Immature natural killer cell (primary cell): ENCODE measurements around the gene CTLA4. TPM values are rescaled to one million over a fixed set of nuclear protein-coding genes. Genes with fewer than 3 reads are reported as not detected.
A peak's percentile ranks its signal among the peaks of the same experiment; 100 is the strongest.

Experiments used
- DNase-seq, 3 donors: peaks; one replicate each; pipeline ENCODE4 v3.0.0; 2022; ENCODE audit warnings: mixed read lengths in 1 of 3
- H3K27ac Mint-ChIP-seq, 6 donors: one replicate each; pipeline ENCODE4 v1.8.0; 2020; ENCODE audit warnings: mixed read lengths in 6 of 6, mild to moderate bottlenecking in 5 of 6, inconsistent platforms in 4 of 6, moderate library complexity in 3 of 6
- H3K27me3 Mint-ChIP-seq, 3 donors: one replicate each; pipeline ENCODE4 v1.8.0; 2020 to 2021; ENCODE audit warnings: low read depth in 3 of 3, mild to moderate bottlenecking in 3 of 3, mixed read lengths in 3 of 3, moderate library complexity in 3 of 3, inconsistent platforms in 1 of 3
- H3K36me3 Mint-ChIP-seq, 3 donors: one replicate each; pipeline ENCODE4 v1.8.0; 2020; ENCODE audit warnings: mixed read lengths in 3 of 3, inconsistent platforms in 2 of 3, mild to moderate bottlenecking in 2 of 3
- H3K4me1 Mint-ChIP-seq, 2 donors: one replicate each; pipeline ENCODE4 v1.8.0; 2020; ENCODE audit warnings: inconsistent platforms in 2 of 2, mild to moderate bottlenecking in 2 of 2, mixed read lengths in 2 of 2, moderate library complexity in 1 of 2
- H3K4me3 Mint-ChIP-seq, 5 donors: one replicate each; pipeline ENCODE4 v1.8.0; 2020; ENCODE audit warnings: mild to moderate bottlenecking in 5 of 5, mixed read lengths in 5 of 5, inconsistent platforms in 3 of 5, moderate library complexity in 3 of 5
- H3K9me3 Mint-ChIP-seq, 6 donors: one replicate each; pipeline ENCODE4 v1.8.0; 2020; ENCODE audit warnings: mild to moderate bottlenecking in 6 of 6, mixed read lengths in 6 of 6, inconsistent platforms in 4 of 6, moderate library complexity in 3 of 6
- polyA plus RNA-seq, 3 donors: library from polyadenylated mRNA; unstranded; fragments of 300-500 nt; fragmentation: Illumina TruSeq; gene quantifications; one replicate each; pipeline ENCODE4 v1.2.3, GENCODE V29; 2021

Gene CTLA4
- 1 to 10 TPM in 1 of 3 donors, not detected in 2; 1.1 TPM for polyA plus RNA-seq

DNA sequence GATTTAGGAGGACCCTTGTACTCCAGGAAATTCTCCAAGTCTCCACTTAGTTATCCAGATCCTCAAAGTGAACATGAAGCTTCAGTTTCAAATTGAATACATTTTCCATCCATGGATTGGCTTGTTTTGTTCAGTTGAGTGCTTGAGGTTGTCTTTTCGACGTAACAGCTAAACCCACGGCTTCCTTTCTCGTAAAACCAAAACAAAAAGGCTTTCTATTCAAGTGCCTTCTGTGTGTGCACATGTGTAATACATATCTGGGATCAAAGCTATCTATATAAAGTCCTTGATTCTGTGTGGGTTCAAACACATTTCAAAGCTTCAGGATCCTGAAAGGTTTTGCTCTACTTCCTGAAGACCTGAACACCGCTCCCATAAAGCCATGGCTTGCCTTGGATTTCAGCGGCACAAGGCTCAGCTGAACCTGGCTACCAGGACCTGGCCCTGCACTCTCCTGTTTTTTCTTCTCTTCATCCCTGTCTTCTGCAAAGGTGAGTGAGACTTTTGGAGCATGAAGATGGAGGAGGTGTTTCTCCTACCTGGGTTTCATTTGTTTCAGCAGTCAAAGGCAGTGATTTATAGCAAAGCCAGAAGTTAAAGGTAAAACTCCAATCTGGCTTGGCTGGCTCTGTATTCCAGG is at the start of gene CTLA4:
CTLA4 (plus strand) TSS at position 211 of the 640 bp plus-strand sequence; CDS start at position 383, 172 bp downstream.
- peak within 1 kb of the TSS in 1 of 5 donors; percentile 16 for H3K4me3 Mint-ChIP-seq

GRCh38 chr2:203818656-203819055 is 48.9 kb upstream of the CTLA4 start:
- Mint-ChIP-seq H3K36me3 (no peaks in the 10 kb centered on the region), H3K4me1 (peaks cover 12 to 25% of the 10 kb centered on the region in 2 donors), H3K9me3 (no peaks in the 10 kb centered on the region), H3K27me3 (peaks cover 3 to 7% (median 6%) of the 10 kb centered on the region in 3 donors), H3K27ac (no peak overlapping the region), H3K4me3 (no peak overlapping the region)
- DNase-seq: no peak

More for the DNA sequence above, at the start of gene CTLA4:
- no peaks in the 10 kb centered on the region for H3K9me3 Mint-ChIP-seq
- peaks cover 0 to 5% (median 0%) of the 10 kb centered on the region in 3 donors for H3K36me3 Mint-ChIP-seq
- H3K4me1 Mint-ChIP-seq: peaks cover 22 to 38% of the 10 kb centered on the region in 2 donors
- peak; percentile 9 to 26 (median 15) for DNase-seq
- no peak within 1 kb of the TSS for H3K27ac Mint-ChIP-seq
- H3K27me3 Mint-ChIP-seq: peaks cover 0 to 6% (median 6%) of the 10 kb centered on the region in 3 donors

DNA sequence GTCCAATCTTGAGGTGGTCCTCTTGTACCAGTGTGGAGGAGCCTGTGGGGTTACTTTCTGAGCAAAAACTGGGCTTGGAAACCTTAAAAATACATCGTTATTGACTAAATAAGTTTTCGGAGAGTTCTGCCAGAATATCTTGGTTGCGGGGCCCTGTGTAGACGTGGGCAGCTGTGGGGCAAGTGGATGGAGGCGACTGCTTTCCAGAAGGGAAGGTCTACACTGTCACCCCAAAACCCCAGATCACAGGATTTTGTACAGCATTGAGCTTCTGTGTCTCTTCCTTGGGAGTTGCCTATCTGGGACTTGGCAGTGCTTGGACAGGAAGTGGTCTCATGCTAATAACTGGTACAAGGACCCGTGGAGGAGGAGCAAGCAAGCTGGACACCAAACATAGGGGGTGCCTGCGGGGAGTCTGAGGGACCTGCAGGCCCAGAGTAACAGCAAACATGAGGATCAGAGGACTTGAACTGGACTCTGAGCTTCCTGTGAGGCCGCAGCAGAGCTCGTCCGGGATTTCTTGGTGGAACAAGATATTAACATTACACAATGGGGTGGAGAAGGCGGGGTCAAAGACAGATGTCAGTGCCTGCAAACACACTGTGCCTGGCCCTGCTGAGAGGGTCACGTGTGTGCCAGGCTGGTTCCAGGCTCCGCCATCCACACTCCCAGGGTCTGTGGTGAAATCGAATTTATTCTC is 48.0 kb upstream of the CTLA4 start:
- Mint-ChIP-seq H3K27me3 (peaks cover under 1 to 7% (median 7%) of the 10 kb centered on the region in 3 donors), H3K9me3 (no peaks in the 10 kb centered on the region), H3K36me3 (no peaks in the 10 kb centered on the region), H3K4me1 (peaks cover 21 to 30% of the 10 kb centered on the region in 2 donors), H3K4me3 (no peak overlapping the region), H3K27ac (peak overlapping the region in 2 of 6 donors; percentile 12 to 25)
- DNase-seq: no peak

DNA sequence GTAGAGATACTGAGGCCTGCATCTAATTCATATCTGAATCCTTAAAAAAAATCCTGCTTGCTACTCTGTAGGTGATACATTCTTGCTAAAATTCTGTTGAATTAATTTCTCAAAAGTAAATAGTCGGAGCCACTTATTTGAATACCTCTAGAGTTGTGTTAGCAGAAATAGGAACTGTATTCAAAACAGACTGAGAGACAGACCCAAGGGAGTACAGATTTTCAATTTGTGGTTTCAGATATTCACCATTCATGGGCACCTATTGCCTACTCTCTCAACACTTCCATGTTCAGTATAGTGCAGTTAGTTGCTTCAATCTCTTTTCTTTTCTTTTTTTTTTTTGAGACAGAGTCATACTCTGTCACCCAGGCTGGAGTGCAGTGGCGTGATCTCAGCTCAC is 46.6 kb upstream of the CTLA4 start:
- DNase-seq: no peak
- Mint-ChIP-seq H3K36me3 (no peaks in the 10 kb centered on the region), H3K9me3 (no peaks in the 10 kb centered on the region), H3K27me3 (peaks cover 0 to 7% (median 4%) of the 10 kb centered on the region in 3 donors), H3K27ac (no peak overlapping the region), H3K4me1 (peaks cover 20 to 33% of the 10 kb centered on the region in 2 donors), H3K4me3 (no peak overlapping the region)

DNA sequence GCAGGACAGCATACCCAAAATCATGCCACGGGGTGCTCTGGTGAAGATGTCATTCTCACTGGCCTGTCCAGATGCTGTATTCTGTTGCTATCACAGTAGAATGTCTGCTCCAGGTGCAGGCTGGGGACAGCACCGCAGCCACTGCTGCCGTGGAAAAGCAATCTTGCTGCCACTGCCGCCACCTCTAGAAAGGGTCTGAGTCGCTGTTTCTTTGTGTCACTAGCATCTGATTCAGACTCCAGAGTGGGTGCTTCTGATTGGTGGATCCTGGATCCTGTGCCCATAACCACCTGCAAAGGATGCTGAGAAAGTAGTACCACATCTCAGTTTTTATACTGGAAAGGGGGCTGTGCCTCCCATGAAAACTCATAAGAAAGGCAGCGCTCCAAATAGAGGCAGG is 45.3 kb upstream of the CTLA4 start:
- H3K36me3 Mint-ChIP-seq: no peaks in the 10 kb centered on the region
- H3K4me1 Mint-ChIP-seq: peaks cover 20 to 33% of the 10 kb centered on the region in 2 donors
- H3K27ac Mint-ChIP-seq: no peak overlapping the region
- no peaks in the 10 kb centered on the region for H3K9me3 Mint-ChIP-seq
- no peak for DNase-seq
- no peak overlapping the region for H3K4me3 Mint-ChIP-seq
- peaks cover 0 to 7% (median 3%) of the 10 kb centered on the region in 3 donors for H3K27me3 Mint-ChIP-seq

GRCh38 chr2:203823173-203823572 is 44.4 kb upstream of the CTLA4 start:
- Mint-ChIP-seq H3K36me3 (no peaks in the 10 kb centered on the region), H3K27ac (peak overlapping the region in 3 of 6 donors; percentile 17 to 33 (median 29)), H3K9me3 (no peaks in the 10 kb centered on the region), H3K27me3 (peaks cover 0 to 3% (median 1%) of the 10 kb centered on the region in 3 donors), H3K4me3 (peak overlapping the region in 1 of 5 donors; percentile 19), H3K4me1 (peaks cover 20 to 33% of the 10 kb centered on the region in 2 donors)
- DNase-seq: no peak

DNA sequence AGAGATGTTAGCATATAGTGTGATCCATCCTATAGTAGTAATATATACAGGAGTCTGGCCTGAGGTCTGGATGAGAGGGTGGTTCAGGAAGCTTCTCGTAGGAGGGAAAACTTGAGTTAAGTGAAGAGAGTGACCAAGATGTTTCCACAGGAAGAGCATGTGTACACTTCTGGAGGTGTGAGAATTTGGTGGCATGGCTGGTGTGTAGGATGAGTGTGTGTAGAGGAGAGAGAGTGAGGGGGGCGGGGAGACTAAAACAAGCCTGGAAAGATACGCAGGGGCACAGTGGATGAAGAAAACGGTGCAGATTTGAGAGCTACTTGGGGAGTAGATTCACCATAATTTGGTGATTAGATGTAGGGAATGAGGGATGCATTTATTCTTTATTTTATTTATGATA is 43.5 kb upstream of the CTLA4 start:
- Mint-ChIP-seq H3K27me3 (peaks cover 0 to 3% (median 1%) of the 10 kb centered on the region in 3 donors), H3K36me3 (no peaks in the 10 kb centered on the region), H3K27ac (peak overlapping the region in 1 of 6 donors; percentile 4), H3K9me3 (no peaks in the 10 kb centered on the region), H3K4me3 (peak overlapping the region in 2 of 5 donors; percentile 1 to 7), H3K4me1 (peaks cover 20 to 33% of the 10 kb centered on the region in 2 donors)
- no peak for DNase-seq

- Mint-ChIP-seq H3K27ac (peak overlapping the region in 1 of 6 donors; percentile 12), H3K4me3 (no peak overlapping the region), H3K36me3 (no peaks in the 10 kb centered on the region), H3K4me1 (peaks cover 20 to 33% of the 10 kb centered on the region in 2 donors), H3K27me3 (peaks cover 0 to 3% (median 1%) of the 10 kb centered on the region in 3 donors), H3K9me3 (no peaks in the 10 kb centered on the region)
- DNase-seq: no peak
Observed at GRCh38 chr2:203824603-203825002, 43.0 kb upstream of the CTLA4 start.

DNA sequence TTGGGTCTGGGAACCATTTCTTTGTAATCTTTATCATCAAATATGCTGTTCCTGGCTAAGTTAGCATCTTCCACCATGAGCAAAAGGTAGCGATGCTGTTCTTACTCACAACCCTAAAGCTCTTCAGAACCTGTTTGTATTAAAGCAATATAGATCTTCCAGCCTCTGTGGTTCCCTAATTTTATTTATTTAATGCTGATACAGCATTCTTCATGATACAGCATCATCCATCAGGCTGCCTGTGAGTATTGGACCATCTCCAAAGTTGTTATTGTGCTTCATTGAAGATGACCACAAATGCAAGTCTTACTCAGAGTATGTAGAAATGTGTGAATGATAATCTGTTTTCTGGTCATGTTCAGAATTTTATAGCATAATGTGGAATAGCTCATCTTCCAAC is 40.9 kb upstream of the CTLA4 start:
- peaks cover 20 to 33% of the 10 kb centered on the region in 2 donors for H3K4me1 Mint-ChIP-seq
- no peak overlapping the region for H3K27ac Mint-ChIP-seq
- H3K36me3 Mint-ChIP-seq: no peaks in the 10 kb centered on the region
- H3K9me3 Mint-ChIP-seq: no peaks in the 10 kb centered on the region
- no peak overlapping the region for H3K4me3 Mint-ChIP-seq
- H3K27me3 Mint-ChIP-seq: peaks cover 0 to 3% (median 1%) of the 10 kb centered on the region in 3 donors
- no peak for DNase-seq

- Mint-ChIP-seq H3K9me3 (no peaks in the 10 kb centered on the region), H3K27ac (no peak overlapping the region), H3K4me1 (peaks cover 0 to 3% of the 10 kb centered on the region in 2 donors), H3K4me3 (no peak overlapping the region), H3K27me3 (peaks cover 1 to 2% (median 2%) of the 10 kb centered on the region in 3 donors), H3K36me3 (no peaks in the 10 kb centered on the region)
- DNase-seq: no peak
Observed at GRCh38 chr2:203830304-203831055, 37.1 kb upstream of the CTLA4 start.

GRCh38 chr2:203835420-203835819 is 32.2 kb upstream of the CTLA4 start:
- Mint-ChIP-seq H3K36me3 (no peaks in the 10 kb centered on the region), H3K4me3 (no peak overlapping the region), H3K27ac (no peak overlapping the region), H3K27me3 (peaks cover 2 to 3% (median 2%) of the 10 kb centered on the region in 3 donors), H3K9me3 (no peaks in the 10 kb centered on the region), H3K4me1 (peaks cover 0 to 6% of the 10 kb centered on the region in 2 donors)
- no peak for DNase-seq

DNA sequence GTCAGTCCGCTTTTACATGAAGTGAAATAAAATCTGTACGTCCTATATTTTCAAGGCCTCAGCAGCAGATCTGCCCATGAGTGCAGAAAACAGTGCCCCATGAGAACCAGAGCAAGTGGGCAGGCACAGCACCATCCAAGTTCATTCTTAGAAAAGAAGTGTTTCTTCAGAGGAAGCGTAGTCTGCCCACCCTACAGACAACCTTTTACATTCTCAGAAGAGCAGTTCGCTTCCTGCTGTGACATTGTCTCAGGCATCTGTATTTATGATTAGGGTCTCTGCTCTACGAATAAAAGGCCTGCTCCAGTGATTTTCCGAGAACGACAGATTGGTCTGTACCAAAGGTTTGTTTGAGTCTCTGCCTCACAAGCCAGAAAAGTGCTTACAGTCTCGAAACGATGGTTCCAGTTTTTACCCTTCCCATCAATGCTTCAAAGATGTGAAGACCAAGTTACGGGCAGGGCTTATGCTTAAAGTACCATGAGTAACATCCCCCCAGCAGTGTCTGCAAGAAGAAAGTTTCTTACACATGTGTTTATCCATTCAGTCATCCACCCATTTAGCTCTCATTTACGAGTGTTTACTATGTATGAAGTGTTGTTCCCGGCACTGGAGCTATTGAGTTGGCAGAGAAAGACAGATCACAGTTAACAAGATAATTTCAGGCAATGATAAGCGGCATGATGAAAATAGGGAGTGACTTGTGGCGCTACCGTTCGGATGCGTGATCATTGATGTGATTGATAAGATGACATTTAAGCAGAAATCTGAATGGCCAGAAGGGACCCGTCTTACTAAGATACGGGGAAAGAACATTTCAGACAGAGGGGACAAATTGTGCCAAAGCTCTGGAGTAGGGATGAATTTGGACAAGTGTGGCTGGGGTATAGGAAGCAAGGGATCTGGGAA is 31.4 kb upstream of the CTLA4 start:
- no peak for DNase-seq
- H3K9me3 Mint-ChIP-seq: no peaks in the 10 kb centered on the region

DNA sequence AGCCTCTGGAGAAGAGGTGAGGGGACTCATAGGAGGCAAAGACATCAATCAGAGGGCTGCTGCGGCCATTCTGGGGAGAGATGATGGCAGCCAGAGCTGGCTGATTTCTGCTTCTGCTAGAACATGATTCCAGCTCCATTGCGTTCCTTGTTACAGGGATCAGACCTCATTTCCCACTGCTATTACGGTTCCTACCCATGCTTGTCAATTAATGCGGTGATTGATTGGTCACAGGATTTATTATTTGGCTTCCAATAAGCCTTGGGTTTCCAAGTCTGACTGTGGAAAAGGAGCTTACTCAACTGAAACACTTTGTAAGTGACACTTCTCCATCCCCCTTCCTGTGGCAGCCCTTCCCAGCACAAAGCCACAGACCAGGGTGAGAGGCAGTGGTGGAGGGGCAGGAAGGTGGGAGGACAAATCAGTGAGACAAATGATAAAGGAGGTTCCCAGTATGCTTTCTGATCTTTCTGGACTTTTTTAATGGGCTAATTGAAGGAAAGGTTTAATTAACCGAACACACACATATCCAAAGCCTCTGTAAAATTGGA is 26.8 kb upstream of the CTLA4 start:
- Mint-ChIP-seq H3K36me3 (no peaks in the 10 kb centered on the region), H3K27ac (no peak overlapping the region), H3K9me3 (no peaks in the 10 kb centered on the region), H3K27me3 (peaks cover 0 to 5% (median 0%) of the 10 kb centered on the region in 3 donors), H3K4me3 (no peak overlapping the region), H3K4me1 (peaks cover 4 to 16% of the 10 kb centered on the region in 2 donors)
- DNase-seq: no peak

More for the DNA sequence above, 31.4 kb upstream of the CTLA4 start:
- Mint-ChIP-seq H3K4me3 (no peak overlapping the region), H3K4me1 (peaks cover 4 to 13% of the 10 kb centered on the region in 2 donors), H3K27me3 (peaks cover 2 to 3% (median 2%) of the 10 kb centered on the region in 3 donors), H3K27ac (no peak overlapping the region), H3K36me3 (no peaks in the 10 kb centered on the region)
